ENCODE measurements around the gene ADRM1.

Gene ADRM1

GRCh38 chr20:62338294-62338620 is 35.5 kb downstream of the ADRM1 start:
- Histone ChIP-seq H3K4me3 (ENCODE audit: low read depth, low read length) (no peak overlapping the region), H3K36me3 (replicated peaks) (peaks cover 38% of the 10 kb centered on the region), H3K27me3 (replicated peaks) (no peaks in the 10 kb centered on the region), H3K27ac (no peak overlapping the region)
- in situ Hi-C loops (cut with HindIII; ENCODE audit: low pct_ligation_motif_present, low sequenced_read_pairs), result no loop called here
- no peak for DNase-seq
- TF ChIP-seq, protein P1, sequence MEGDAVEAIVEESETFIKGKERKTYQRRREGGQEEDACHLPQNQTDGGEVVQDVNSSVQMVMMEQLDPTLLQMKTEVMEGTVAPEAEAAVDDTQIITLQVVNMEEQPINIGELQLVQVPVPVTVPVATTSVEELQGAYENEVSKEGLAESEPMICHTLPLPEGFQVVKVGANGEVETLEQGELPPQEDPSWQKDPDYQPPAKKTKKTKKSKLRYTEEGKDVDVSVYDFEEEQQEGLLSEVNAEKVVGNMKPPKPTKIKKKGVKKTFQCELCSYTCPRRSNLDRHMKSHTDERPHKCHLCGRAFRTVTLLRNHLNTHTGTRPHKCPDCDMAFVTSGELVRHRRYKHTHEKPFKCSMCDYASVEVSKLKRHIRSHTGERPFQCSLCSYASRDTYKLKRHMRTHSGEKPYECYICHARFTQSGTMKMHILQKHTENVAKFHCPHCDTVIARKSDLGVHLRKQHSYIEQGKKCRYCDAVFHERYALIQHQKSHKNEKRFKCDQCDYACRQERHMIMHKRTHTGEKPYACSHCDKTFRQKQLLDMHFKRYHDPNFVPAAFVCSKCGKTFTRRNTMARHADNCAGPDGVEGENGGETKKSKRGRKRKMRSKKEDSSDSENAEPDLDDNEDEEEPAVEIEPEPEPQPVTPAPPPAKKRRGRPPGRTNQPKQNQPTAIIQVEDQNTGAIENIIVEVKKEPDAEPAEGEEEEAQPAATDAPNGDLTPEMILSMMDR (IDR thresholded peaks at IDR 0.05; ENCODE audit: low read depth, low read length, missing control alignments), result no peak

DNA sequence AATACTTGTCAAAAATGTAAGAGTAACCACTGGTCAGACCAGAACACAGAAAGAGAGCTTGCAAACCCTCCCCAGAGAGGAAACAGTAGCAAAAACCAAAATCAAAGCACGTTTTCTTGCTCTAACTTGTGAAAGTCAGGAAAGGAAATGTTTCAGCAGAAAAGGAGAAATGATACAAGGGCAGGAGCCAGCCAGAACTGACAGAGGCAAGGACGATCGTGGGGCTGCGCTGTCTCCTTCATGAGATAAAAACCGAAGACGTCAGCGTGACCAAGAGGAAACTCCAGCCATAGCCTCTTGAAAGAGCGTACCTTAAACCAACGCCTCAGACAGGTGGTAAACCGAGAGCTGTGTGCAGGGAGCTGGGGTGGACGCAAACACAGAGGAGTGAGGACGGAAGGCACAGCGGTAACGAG is 36.9 kb downstream of the ADRM1 start:
- TF ChIP-seq, protein P1 (IDR thresholded peaks at IDR 0.05; ENCODE audit: low read depth, low read length, missing control alignments), result no peak
- Histone ChIP-seq H3K27me3 (replicated peaks) (no peaks in the 10 kb centered on the region), H3K36me3 (replicated peaks) (peaks cover 30% of the 10 kb centered on the region), H3K27ac (no peak overlapping the region), H3K4me3 (ENCODE audit: low read depth, low read length) (no peak overlapping the region)
- in situ Hi-C loops (cut with HindIII; ENCODE audit: low pct_ligation_motif_present, low sequenced_read_pairs), result no loop called here
- DNase-seq, result no peak

- in situ Hi-C loops (cut with HindIII; ENCODE audit: low pct_ligation_motif_present, low sequenced_read_pairs), result no loop called here
- Histone ChIP-seq H3K27me3 (replicated peaks) (no peaks in the 10 kb centered on the region), H3K4me3 (ENCODE audit: low read depth, low read length) (no peak overlapping the region), H3K36me3 (replicated peaks) (peaks cover 45% of the 10 kb centered on the region), H3K27ac (no peak overlapping the region)
- DNase-seq, result no peak
- TF ChIP-seq, protein P1 (IDR thresholded peaks at IDR 0.05; ENCODE audit: low read depth, low read length, missing control alignments), result no peak
Observed at GRCh38 chr20:62342910-62343309, 40.1 kb downstream of the ADRM1 start.

- in situ Hi-C loops (cut with HindIII; ENCODE audit: low pct_ligation_motif_present, low sequenced_read_pairs), result no loop called here
- no peak for DNase-seq
- TF ChIP-seq, protein P1 (IDR thresholded peaks at IDR 0.05; ENCODE audit: low read depth, low read length, missing control alignments), result no peak
Observed at GRCh38 chr20:62344092-62344491, 41.3 kb downstream of the ADRM1 start.

GRCh38 chr20:62344782-62345181 is 42.0 kb downstream of the ADRM1 start:
- DNase-seq, result no peak
- no peaks in the 10 kb centered on the region for H3K27me3 ChIP-seq (replicated peaks)
- in situ Hi-C loops (cut with HindIII; ENCODE audit: low pct_ligation_motif_present, low sequenced_read_pairs), result no loop called here
- TF ChIP-seq, protein P1 (IDR thresholded peaks at IDR 0.05; ENCODE audit: low read depth, low read length, missing control alignments), result no peak
- H3K4me3 ChIP-seq (ENCODE audit: low read depth, low read length), result no peak overlapping the region
- H3K27ac ChIP-seq, result no peak overlapping the region
- peaks cover 44% of the 10 kb centered on the region for H3K36me3 ChIP-seq (replicated peaks)

More at GRCh38 chr20:62344092-62344491, 41.3 kb downstream of the ADRM1 start:
- peaks cover 46% of the 10 kb centered on the region for H3K36me3 ChIP-seq (replicated peaks)
- H3K27me3 ChIP-seq (replicated peaks), result no peaks in the 10 kb centered on the region
- H3K27ac ChIP-seq, result no peak overlapping the region
- H3K4me3 ChIP-seq (ENCODE audit: low read depth, low read length), result no peak overlapping the region

DNA sequence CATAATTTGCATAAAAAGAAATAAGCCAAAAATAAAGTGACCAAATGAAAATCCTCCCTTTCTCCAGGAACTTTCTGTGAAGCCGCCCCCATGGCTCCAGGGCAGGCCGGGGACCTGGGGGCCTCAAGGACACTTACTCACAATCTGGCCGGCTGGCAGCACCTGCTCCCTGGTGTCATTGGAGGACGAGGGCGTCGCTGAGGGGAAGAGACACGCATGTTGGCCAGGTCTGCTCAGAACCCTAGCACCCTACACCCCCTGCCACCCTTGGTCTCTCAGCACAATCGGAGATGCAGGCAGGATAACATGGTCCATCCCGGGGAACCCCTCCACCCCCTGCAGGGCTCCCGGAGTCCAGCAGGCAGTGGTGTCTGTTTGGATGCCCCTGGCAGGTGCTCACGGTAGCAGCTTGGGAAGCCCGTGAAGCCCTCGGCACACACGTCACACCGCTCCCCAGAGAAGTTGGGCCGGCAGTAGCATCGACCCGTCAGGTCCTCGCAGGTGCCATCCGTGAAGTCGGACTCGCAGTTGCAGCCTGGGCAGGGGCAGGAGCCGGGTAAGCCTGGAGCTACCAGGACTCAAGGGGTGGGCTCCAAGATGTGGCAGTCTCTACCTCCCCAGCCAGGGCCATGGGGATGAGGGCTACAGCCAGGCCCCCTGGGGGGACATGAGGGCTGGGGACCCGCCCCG is 43.0 kb downstream of the ADRM1 start:
- Histone ChIP-seq H3K4me3 (ENCODE audit: low read depth, low read length) (no peak overlapping the region), H3K27me3 (replicated peaks) (no peaks in the 10 kb centered on the region), H3K36me3 (replicated peaks) (peaks cover 48% of the 10 kb centered on the region), H3K27ac (no peak overlapping the region)
- in situ Hi-C loops (cut with HindIII; ENCODE audit: low pct_ligation_motif_present, low sequenced_read_pairs), result no loop called here
- DNase-seq, result no peak
- TF ChIP-seq, protein P1 (IDR thresholded peaks at IDR 0.05; ENCODE audit: low read depth, low read length, missing control alignments), result no peak
